HK-2 (cell line): ENCODE measurements around the gene JMJD1C.
"Not testable (repeated sequence)": the region's sequence is repeated elsewhere in the genome, so short reads cannot be mapped to it uniquely, and the experiment has no call there.

ENCODE experiments used
- DNase-seq: peaks from one replicate; pipeline ENCODE4 v3.0.0-alpha.2; 2018; ENCODE audit not compliant: unreplicated experiment

JMJD1C gene

GRCh38 chr10:63171255-63171855 lies 294.4 kb downstream of the JMJD1C start:
- no peak for DNase-seq

DNA sequence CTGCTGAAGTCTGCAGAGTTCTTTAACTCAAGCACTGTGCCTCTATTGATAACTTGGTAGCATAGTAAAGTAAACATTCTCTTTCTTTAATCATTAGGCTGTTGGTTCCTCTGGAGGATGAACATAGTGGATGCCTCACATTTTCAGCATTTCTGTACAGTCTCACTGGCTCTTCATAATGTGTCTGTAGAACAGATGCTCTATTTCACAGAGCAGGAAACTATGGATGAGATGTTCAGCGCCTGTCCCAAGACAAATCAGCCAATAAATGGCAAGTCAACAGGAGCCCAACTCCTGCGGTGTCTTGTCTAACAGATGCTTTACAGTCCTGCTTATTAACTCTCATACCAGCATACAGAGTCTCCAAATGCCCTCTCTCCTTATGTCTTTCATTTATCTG lies 296.2 kb downstream of the JMJD1C start:
- no peak for DNase-seq

DNA sequence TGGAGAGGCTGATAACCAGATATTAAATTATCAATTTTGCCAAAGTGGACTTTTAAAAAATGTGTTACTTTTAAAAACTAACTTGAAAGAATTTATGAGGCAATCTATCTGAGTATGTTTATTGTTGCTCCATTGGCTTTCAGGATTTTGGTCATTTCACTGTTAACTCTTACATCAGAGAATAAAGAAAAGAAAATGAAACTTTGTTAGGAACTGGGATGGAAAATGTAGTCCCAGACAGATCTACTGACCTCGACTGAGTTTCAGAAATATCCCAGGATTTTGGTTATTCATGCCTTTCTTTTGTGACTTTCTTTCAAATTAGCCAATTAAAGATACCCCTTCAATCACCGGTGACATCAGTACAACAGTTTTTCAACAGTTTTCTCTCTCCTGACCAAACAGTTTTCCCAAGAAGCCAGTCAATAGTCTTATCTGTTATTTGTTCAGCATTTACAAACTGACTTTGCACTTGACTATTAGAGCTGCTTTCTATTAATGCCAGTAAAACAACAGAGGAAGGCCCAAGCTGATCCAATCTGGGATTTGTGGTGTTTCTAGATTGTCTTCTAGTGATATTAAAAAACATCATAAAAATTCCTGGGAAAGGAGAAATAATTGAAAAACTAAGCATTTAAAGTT lies 296.8 kb downstream of the JMJD1C start:
- DNase-seq: no peak

GRCh38 chr10:63166742-63167258 lies 299.0 kb downstream of the JMJD1C start:
- no peak for DNase-seq

- DNase-seq: no peak
Observed at GRCh38 chr10:63165249-63165648, 300.5 kb downstream of the JMJD1C start.

DNA sequence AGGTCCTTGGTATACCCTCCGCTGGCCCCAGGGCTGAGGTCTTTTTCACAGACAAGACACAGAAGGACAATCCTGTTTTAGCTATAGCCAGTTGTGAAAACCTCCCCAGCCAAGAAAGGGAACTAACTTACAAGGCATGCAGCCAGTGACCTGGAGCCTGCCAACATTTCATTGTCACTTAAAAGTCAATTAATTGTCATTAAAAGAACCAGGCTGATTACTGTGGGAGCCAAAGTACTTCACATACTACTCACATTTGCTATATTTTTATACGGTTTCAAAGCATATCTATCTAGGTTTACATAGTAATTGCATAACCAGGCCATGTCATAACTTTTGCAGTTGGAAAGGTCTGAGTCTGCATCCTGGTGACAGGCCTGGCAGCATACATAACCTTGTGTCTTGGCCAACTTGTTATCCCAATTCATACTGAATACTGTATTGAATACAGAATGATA lies 301.6 kb downstream of the JMJD1C start:
- no peak for DNase-seq

GRCh38 chr10:63161592-63161991 lies 304.2 kb downstream of the JMJD1C start:
- no peak for DNase-seq

- peak; percentile 37 for DNase-seq
Observed at GRCh38 chr10:63157845-63158624, 307.7 kb downstream of the JMJD1C start.

DNA sequence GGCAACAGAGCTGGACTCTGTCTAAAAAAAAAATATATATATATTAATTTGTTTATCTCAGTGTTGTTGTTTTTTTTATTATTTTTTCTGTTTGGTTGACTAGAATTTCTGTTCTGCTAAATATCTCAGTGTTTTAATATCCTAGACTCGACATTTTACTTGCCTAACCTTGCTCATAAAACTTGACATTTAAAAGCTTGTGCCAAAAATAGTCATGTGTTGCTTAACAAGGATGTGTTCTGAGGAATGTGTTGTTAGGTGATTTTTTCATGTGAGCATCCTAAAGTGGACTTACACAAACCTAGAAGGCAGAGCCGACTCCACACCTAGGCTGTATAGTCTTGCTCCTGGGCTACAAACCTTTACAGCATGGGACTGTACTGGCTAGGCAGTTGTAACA lies 309.5 kb downstream of the JMJD1C start:
- no peak for DNase-seq

GRCh38 chr10:63155388-63156020 lies 310.3 kb downstream of the JMJD1C start:
- no peak for DNase-seq

DNA sequence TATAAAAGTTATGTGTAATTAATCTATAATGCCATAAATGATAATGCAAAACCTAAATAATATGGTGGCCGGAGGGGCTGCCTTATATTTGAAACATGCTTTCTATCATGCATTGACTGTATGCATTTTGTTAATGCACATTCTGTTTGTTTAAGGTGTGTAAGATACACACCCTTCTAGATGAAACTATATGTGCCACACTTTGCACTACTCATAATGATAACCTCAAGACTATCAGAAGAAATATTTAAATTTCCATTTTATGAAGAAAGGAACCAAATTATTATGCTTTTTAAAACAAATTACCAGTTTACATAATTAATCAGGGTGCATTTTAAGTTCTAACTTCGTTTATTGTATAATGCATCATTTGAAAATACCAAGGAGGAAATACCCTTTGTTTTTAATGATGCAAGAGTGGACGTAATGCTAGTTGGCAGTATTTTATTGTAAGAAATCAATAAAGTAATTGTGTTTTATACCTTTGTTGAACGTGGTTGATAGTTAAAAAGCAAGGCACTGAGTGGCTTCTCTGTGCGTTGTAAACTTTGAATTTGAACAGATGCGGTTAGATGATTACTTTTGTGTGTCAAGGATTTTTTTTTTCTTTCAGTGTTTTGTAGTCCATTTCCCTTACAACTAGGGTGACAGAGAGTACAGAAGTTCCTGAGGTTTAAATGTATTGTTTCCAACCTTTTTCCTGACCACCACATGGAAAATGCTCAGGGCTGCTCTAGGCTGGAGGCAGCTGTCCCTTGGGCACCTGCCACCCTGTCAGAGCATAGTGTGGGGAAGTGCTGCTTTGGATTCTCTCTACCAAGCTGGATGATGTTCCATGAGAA lies 311.0 kb downstream of the JMJD1C start:
- DNase-seq: no peak

DNA sequence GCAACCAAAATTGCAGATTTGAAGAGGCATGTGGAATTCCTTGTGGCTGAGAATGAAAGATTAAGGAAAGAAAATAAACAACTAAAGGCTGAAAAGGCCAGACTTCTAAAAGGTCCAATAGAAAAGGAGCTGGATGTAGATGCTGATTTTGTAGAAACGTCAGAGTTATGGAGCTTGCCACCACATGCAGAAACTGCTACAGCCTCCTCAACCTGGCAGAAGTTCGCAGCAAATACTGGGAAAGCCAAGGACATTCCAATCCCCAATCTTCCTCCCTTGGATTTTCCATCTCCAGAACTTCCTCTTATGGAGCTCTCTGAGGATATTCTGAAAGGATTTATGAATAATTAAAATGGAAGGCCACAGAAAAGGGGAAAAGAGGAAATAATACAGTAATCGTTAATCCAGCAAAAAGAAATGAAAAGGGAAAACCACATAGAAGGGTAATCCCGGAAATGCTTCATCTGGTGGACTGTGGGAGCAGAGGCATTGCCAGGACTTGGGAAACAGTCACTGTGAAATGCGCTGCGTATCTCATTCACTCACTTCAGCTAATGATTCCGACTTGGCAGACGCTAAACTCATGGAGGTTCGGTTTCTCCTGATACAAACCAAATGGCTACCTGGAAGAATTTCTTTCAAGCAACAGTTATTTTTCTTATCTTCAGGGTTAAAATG lies 311.8 kb downstream of the JMJD1C start:
- not testable (repeated sequence) for DNase-seq

- no peak for DNase-seq
Observed at GRCh38 chr10:63150745-63151144, 315.0 kb downstream of the JMJD1C start.

DNA sequence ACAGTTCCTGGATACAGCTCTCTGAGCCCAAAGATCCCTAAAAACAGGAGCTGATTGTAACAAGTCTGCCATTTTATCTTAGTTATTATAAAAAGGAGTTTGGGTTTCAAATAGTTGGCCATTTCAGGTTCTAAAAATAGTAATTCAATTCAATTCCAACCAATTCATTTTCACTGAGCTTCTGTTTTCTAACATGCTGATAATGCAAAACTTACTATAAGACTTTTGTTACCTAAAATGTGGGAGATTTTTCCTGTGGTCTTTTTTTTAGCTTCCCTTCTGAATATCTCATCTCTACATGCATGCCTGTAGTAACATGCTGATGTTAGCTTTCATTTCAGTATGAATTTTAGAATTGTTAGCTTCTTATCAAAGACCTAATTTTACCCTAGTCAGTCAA lies 319.3 kb downstream of the JMJD1C start:
- no peak for DNase-seq

- DNase-seq: no peak
Observed at GRCh38 chr10:63145782-63146181, 320.0 kb downstream of the JMJD1C start.

- DNase-seq: no peak
Observed at GRCh38 chr10:63143987-63144386, 321.8 kb downstream of the JMJD1C start.

DNA sequence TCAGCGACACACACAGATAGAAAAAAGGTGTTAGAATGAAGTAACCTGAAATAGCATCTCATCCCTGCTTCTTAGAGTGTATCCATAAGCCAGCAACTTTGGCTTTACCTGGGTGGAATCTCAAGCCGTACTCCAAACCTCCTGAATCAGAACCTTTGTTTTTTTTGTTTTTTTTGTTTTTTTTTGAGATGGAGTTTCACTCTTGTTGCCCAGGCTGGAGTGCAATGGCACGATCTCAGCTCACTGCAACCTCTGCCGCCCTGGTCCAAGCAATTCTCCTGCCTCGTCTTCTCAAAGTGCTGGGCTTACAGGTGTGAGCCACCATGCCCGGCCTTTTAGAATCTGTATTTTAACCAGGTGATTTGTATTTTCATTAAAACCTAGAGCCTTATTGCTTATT lies 323.6 kb downstream of the JMJD1C start:
- DNase-seq: no peak

- DNase-seq: no peak
Observed at GRCh38 chr10:63140077-63140476, 325.7 kb downstream of the JMJD1C start.

DNA sequence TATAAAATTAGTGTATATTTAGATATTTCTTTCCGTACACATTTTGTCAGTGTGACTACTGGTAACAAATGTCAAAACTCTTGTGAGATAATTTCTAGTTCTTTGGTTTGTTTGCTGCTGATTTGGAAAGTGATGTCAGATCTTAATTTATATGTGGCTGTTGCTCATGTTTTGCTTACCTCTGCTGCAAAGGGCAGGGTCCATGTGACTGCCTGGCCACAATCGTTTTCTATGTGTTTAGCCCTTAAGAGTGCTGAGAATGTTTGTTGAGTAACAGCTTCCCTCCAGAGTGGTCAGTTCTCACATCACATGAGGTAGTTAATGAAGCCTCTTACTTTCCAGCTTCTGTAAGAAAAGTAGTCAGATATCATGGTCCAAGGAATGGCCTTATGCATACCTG lies 328.5 kb downstream of the JMJD1C start:
- DNase-seq: no peak

- no peak for DNase-seq
Observed at GRCh38 chr10:63133821-63134557, 331.8 kb downstream of the JMJD1C start.
